A549 (cell line): ENCODE data around the gene FXYD7. TPM values are rescaled to one million over a fixed set of nuclear protein-coding genes. Genes with fewer than 3 reads are reported as not detected.

Experiments used
- ATAC-seq, 2 experiments: fragments of 200-7000 bp in 1 of 2; fragments of >200 bp in 1 of 2; cut with Nextera tagmentation in 1 of 2; cut with Tn5 transposase in 1 of 2; 3 replicates each; pipeline versions ENCODE4 v1.8.0 to v1.9.1; 2018 to 2020; ENCODE audit warnings: mild to moderate bottlenecking in 1 of 2, moderate library complexity in 1 of 2
- CTCF ChIA-PET: fragments of 300-600 bp; sonication (Branson Sonifier 250); formaldehyde crosslinking; extraction: SDS; loops from one replicate; lab custom pipeline; 2021; ENCODE audit warnings: antibody characterized with exemption, inconsistent platforms; lab: Yijun Ruan, JAX
- POLR2A ChIA-PET: fragments of 350-600 bp; formaldehyde crosslinking; extraction: SDS; loops from one replicate; lab custom pipeline; 2021; ENCODE audit warnings: antibody characterized with exemption, inconsistent platforms; lab: Yijun Ruan, JAX
- DNase-seq, 2 experiments: peaks; one replicate each; pipeline versions ENCODE4 v3.0.0 to v3.0.0-alpha.2; 2011 to 2016; ENCODE audit warnings: low read depth in 1 of 2, low spot score in 1 of 2
- FAIRE-seq: peaks from 2 replicates; lab custom pipeline; 2011; peaks lifted over from hg19 to GRCh38; lab: Jason Lieb, UNC
- H3K27ac ChIP-seq, 2 experiments: fragments of >200 bp; sonication (Bioruptor Twin); formaldehyde crosslinking; 3 replicates each; pipeline ENCODE4 v1.5.1; 2016 to 2017
- H3K4me1 ChIP-seq: fragments of >200 bp; sonication (Bioruptor Twin); formaldehyde crosslinking; 3 replicates; pipeline ENCODE4 v1.6.1; 2016
- H3K4me2 ChIP-seq: fragments of >200 bp; sonication (Bioruptor Twin); formaldehyde crosslinking; 3 replicates; pipeline ENCODE4 v1.6.1; 2016
- H3K4me3 ChIP-seq: fragments of >200 bp; sonication (Bioruptor Twin); formaldehyde crosslinking; 3 replicates; pipeline ENCODE4 v1.5.1; 2016
- H3K9me3 ChIP-seq: fragments of >200 bp; sonication (Bioruptor Twin); formaldehyde crosslinking; 3 replicates; pipeline ENCODE4 v1.6.1; 2016
- ATOH8 ChIP-seq: fragments of 250-450 bp; sonication (Bioruptor Pico); IDR thresholded peaks from 2 replicates; pipeline ENCODE4 v1.5.0; 2020; ENCODE audit warnings: low read depth, mild to moderate bottlenecking, moderate library complexity
- CBX8 ChIP-seq: fragments of 200-600 bp; sonication (generic); IDR thresholded peaks from 2 replicates; pipeline ENCODE4 v1.6.1; 2016
- CHD2 ChIP-seq: fragments of 150-350 bp; IDR thresholded peaks from 2 replicates; pipeline ENCODE4 v1.6.1; 2014; ENCODE audit warnings: low read length; ENCODE audit not compliant: partially characterized antibody
- EP300 ChIP-seq, 2 experiments: fragments of >200 bp; sonication (Bioruptor Twin); formaldehyde crosslinking; IDR thresholded peaks; 2 replicates in 1 of 2; 3 replicates in 1 of 2; pipeline ENCODE4 v1.6.1; 2016 to 2017
- HDAC2 ChIP-seq: fragments of 200-600 bp; sonication (generic); IDR thresholded peaks from 2 replicates; pipeline ENCODE4 v1.6.1; 2016
- HES2 ChIP-seq: fragments of >200 bp; sonication (Bioruptor Twin); formaldehyde crosslinking; IDR thresholded peaks from 2 replicates; pipeline ENCODE4 v1.6.1; 2016
- HMGXB4 ChIP-seq: fragments of 250-450 bp; sonication (Bioruptor Pico); IDR thresholded peaks from 2 replicates; pipeline ENCODE4 v1.5.0; 2021; ENCODE audit warnings: mild to moderate bottlenecking, moderate library complexity, borderline replicate concordance
- HOXB5 ChIP-seq: fragments of 250-450 bp; sonication (Bioruptor Pico); IDR thresholded peaks from 2 replicates; pipeline ENCODE4 v1.5.0; 2020; ENCODE audit warnings: mild to moderate bottlenecking, moderate library complexity
- JUN ChIP-seq, 2 experiments: fragments of >200 bp; sonication (Bioruptor Twin); formaldehyde crosslinking; IDR thresholded peaks; 2 replicates in 1 of 2; 3 replicates in 1 of 2; pipeline ENCODE4 v1.6.1; 2016 to 2017
- KDM5A ChIP-seq: fragments of 200-600 bp; sonication (generic); IDR thresholded peaks from 2 replicates; pipeline ENCODE4 v1.6.1; 2016; ENCODE audit warnings: antibody characterized with exemption, mild to moderate bottlenecking
- MAFK ChIP-seq: fragments of 450-650 bp; IDR thresholded peaks from 2 replicates; pipeline ENCODE4 v1.6.1; 2014; ENCODE audit not compliant: partially characterized antibody
- PHF8 ChIP-seq: fragments of 200-600 bp; sonication (generic); IDR thresholded peaks from 2 replicates; pipeline ENCODE4 v1.6.1; 2016; ENCODE audit warnings: low read depth, mild to moderate bottlenecking, antibody characterized with exemption, moderate library complexity, borderline replicate concordance
- REST ChIP-seq: fragments of 200-600 bp; sonication (generic); IDR thresholded peaks from 2 replicates; pipeline ENCODE4 v1.6.1; 2016; ENCODE audit warnings: antibody characterized with exemption, mild to moderate bottlenecking, moderate library complexity
- RNF2 ChIP-seq: fragments of 200-600 bp; sonication (generic); IDR thresholded peaks from 2 replicates; pipeline ENCODE4 v1.6.1; 2016; ENCODE audit warnings: low read depth, mild to moderate bottlenecking, antibody characterized with exemption, moderate library complexity, borderline replicate concordance
- WGBS: methylation state at CpG from one replicate; pipeline ENCODE4 v1.1.6; 2017; ENCODE audit errors: missing lambda C conversion rate; 5-methylcytosine and 5-hydroxymethylcytosine counted together
- polyA plus RNA-seq, 4 experiments: library from polyadenylated mRNA; depleted of rRNA in 3 of 4; stranded (reverse); fragments of >200 nt; fragmentation: RNase III in 1 of 4; extraction: RNeasy Plus Mini Kit Qiagen cat#74134 plus additional on column Dnase treatment in 1 of 4; gene quantifications; 2 replicates in 3 of 4; 3 replicates in 1 of 4; pipeline ENCODE4 v1.2.3, GENCODE V29; 2011 to 2017

Gene FXYD7
- polyA plus RNA-seq, 2 of the 4 experiments (the other 2 are of a cell fraction): not detected

- H3K4me1 ChIP-seq: peaks cover 16% of the 10 kb centered on the region; the same call in 1 of the 3 replicates
- WGBS: 80% methylated on average over 15 of the region's 15 CpGs
- no peak for FAIRE-seq
Observed at GRCh38 chr19:35112995-35113688, 29.9 kb upstream of the FXYD7 start.

More at GRCh38 chr19:35112995-35113688, 29.9 kb upstream of the FXYD7 start:
- DNase-seq (no peak), ATAC-seq (no peak)
- TF ChIP-seq EP300 (IDR thresholded peaks at IDR 0.05): no peak
- no peak for TF ChIP-seq KDM5A
- no peak for TF ChIP-seq RNF2
- no peak for TF ChIP-seq HDAC2
- TF ChIP-seq PHF8: no peak
- TF ChIP-seq CBX8: no peak
- no peak for TF ChIP-seq HOXB5
- TF ChIP-seq MAFK: no peak
- no peak for TF ChIP-seq ATOH8 (CRISPR knock-in tag)
- TF ChIP-seq HES2: no peak
- TF ChIP-seq CHD2: no peak
- TF ChIP-seq JUN (IDR thresholded peaks at IDR 0.05): no peak
- TF ChIP-seq HMGXB4: no peak
- no peak for TF ChIP-seq REST
- H3K4me2 ChIP-seq: no peak overlapping the region
- POLR2A ChIA-PET: no interaction called here
- H3K27ac ChIP-seq: no peak overlapping the region
- CTCF ChIA-PET: interaction anchor here (0.6 to 2.6 kb wide), 7 partner anchors 10 to 436 kb away, joined by 3 to 11 read pairs (median 7); no protein-coding TSS in a partner anchor
- no peak overlapping the region for H3K4me3 ChIP-seq
- no peaks in the 10 kb centered on the region for H3K9me3 ChIP-seq
